ENCODE results near the gene E2F4.

Gene E2F4

DNA sequence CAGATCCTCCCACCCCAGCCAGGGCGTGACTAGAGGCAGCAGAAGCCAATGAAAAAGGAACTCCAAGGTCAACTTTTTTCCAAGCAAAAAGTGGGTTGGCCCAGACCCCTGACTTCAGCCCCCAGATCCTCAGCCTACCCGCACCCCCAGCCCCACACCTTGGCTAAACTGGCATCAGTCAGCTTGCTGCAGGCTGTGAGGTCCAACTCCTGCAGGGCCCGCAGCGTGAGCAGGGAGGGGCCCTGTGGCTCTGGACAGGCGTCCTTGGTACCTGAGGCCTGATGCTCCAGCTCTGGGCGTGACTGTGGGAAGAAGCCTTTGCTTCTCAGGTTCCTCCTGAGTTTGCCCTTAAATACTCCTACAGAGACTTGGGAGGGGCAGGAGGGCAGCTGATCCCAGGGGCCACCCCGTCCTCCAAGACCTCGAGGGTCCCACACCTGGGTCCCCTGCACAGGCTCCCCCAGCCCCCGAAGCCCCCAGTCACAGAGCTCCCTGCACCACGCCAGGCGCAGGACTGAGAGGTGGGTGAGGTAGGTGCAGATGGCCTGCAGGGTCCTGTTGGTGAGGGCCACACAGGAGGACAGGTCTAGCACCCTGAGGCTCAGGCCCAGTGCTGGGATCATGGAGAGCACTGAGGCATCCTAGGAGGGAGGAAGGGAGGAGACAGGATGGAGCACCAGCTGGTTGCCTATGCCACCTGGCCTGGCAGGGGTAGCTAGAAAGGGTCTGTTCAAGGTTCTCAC, 16.4 kb downstream of the E2F4 start:
- DNase-seq (ENCODE audit: low spot score) = no peak

DNA sequence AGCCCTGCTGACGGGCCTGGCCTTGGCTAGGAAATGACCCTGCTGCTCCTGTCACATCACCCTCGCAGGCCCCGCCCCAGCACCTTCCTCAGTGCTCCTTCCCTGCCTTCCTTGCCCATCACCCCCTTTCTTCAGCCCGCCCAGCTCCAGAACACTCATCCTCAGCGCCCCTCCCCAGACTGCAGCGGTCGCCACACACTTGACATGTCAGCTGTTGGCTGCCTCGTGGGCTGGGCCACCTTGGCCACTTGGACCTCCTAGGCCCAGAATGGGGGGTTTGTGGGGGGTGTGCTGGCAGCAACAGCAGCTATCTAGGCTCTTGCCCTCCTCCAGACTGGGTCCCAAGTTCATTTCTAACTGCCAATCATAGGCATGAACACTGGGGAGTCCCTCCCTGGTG, 17.6 kb downstream of the E2F4 start:
- no peak for DNase-seq (ENCODE audit: low spot score)

DNA sequence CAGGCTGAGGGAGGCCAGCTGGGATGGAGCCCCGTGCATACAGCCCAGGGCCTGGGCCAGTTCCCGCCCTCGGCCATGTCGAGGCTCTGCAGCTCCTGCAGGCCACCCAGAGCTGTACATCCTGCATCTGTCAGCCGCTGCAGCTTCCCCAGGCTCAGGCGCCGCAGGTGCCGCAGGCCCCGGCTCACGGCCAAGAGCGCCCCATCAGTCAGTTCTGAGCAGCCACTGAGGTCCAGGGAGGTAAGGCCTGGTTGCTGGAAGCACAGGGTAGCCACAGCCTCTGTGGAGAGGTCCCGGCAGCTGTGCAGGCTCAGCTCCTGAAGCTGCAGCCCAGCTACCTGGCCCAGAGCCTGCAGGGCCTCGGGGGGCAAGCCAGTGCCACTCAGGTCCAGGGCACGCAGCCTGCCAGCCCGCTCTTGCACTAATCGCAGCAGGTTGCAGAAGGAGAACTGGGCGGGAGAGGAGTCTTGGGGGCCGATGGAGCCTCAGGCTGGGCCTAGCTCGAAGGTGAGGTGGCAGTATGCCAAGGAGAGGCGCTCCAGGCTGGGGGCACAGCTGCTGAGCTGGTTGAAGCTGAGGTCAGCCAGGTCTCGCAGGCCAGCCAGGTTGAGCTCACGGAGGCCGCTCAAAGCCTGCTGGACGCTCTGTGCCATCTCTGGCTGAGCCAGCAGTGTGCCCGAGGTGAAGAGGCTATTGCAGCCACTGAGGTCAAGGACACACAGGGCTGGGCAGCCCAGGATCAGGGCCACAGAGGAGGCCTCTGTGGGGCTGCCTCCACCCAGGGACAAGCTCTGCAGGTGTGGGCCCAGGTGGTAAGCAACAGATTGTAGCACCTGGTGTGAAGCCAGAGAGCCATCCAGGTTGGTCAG, 18.3 kb downstream of the E2F4 start:
- DNase-seq (ENCODE audit: low spot score) = no peak

DNA sequence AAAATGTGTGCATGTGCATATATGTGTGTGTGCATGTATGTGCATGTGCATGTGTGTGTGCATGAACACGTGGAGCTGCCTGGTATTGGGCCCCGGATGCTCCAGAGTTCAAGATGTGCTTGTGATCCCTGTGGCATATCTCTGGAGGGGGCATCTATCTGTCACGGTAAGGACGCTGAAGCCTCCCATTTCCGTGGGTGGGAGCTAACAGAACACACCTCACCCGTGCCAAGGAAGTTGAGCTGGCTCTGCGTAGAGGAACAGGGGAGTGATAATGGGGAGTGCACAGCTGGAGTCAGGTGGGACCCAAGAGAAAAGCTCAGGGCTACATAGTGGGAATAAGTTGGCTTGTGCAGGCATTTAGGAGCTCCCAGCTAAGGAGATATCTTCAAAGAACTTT, 19.7 kb downstream of the E2F4 start:
- no peak for DNase-seq (ENCODE audit: low spot score)

DNA sequence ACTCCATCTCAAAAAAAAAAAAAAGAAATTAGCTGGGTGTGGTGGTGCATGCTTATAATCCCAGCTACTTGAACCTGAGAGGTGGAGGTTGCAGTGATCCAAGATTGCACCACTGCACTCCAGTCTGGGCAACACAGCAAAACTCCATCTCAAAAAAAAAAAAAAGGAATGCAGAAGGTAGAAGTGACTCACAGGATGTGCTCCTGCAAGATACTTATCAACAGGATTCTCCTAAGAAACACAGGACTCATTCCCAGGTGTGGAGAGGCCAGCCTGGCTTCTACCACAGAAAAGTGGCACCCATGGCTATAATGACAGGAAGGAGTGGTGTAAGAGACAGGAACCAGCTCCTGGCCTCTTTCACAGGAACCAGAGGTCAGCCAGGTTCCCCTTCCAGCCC, 20.8 kb downstream of the E2F4 start:
- DNase-seq (ENCODE audit: low spot score) = no peak

DNA sequence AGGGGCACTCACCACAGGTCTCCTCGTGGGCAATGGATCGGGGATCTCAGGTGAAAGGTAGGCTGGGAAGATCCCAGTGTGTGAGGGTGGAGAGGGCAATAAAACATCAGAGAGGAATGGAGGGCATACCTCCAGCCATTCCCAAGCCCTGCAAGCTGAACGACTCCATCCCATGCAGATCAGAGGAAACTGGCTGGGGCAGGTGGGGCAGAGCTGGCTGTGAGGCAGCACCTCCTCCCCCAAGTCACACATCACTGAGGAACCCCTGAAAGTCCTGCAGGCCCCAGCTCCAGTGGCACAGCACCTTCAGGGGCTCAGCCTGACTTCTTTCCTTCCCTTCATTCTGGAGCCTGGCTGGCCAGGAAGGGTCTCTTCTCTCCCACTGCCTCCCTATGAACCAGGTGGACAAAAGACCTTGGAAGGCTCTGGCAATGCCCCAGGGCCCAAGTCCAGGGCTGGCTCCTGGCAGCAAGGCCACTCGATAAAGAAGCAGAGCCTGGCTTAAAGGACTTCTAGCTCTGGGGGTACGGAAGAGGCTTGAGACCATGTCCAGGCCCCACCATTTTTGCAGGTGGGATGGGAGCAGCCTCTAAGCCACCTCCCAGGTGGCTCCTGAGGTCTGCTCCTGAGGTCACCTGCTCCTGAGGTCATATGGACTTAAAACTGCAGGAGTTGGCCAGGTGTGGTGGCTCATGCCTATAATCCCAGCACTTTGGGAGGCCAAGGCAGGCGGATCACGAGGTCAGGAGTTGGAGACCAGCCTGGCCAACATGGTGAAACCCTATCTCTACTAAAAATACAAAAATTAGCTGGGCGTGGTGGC, 21.5 kb downstream of the E2F4 start:
- DNase-seq (ENCODE audit: low spot score) = no peak

DNA sequence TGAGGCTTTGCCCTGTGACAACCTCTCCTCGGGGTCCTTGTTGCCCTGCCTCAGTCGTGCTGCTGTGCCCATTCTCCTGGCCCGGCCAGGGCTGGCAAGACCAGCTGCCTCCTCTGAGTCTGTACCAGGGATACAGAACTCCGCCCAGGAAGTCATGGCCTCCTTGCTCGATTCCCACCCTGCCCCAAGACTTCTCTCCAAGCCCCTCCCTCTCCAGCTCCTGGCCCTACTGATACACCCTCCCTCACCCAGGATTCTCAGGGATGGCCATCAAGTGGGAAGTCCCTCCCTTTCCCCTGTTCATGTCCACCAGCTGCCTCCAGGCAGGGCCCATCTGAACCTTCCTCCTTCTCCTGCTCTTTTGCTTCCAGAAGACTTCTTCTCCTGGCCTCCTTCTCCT, 23.8 kb downstream of the E2F4 start:
- DNase-seq (ENCODE audit: low spot score) = no peak

DNA sequence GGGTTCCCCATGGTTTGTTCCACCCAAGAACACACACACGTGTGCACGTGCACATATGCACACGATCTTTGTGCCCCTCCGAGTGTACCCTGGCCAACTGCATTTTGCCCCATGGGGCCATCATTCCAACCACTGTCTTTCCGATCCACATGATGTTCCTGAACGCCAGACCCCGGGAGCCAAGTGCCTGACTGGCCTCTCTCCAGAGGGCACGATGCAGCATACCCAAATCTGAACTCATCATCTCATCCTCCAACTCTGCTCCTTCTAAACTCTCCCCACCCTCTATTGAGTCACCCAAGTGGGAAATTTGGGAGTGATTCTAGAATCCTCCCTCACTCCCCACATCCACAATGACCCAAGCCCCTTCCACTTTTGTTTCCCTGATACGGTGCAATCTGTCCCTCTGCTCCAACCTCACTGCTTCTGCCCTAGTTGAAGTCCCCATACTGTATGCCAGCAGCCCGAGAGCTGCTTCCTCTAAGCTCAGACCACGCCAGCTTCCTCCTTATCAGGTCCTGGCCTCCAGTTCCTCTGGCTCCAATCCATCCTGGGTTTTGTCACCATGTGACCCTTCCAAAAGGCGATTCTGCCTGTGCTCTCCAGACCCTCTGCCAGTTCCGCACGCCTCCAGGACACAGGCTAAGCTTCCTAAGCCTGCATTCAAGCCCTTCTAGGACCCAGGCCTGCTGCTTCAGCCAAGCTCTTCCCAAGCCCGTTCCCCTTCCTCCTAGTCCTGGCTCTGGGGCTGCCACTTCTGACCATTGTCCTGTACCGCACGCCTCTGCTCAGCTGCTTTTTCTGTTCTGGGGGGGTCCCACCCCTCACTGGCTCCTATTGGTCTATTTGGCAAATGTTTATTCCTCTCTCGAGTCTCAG, 24.9 kb downstream of the E2F4 start:
- no peak for DNase-seq (ENCODE audit: low spot score)

DNA sequence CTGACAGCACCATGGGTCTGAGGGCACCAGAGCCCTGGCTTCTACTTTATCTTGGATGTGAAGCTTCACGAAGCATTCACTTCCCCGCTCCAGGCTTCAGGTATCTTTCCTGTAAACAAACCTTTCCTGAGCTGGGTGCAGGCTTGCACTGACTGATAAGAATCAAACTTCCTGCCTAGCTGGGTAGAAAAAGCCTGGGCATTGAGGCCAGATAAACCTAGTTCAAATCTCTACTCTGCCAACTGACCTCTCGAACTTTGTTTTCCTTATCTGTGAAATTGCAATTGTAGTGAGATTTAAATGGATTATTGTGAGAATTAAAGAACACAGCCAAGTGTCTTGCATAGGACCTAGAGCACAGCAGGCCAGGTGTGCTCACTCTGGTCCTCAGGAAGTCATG, 32.0 kb downstream of the E2F4 start:
- no peak for DNase-seq (ENCODE audit: low spot score)

DNA sequence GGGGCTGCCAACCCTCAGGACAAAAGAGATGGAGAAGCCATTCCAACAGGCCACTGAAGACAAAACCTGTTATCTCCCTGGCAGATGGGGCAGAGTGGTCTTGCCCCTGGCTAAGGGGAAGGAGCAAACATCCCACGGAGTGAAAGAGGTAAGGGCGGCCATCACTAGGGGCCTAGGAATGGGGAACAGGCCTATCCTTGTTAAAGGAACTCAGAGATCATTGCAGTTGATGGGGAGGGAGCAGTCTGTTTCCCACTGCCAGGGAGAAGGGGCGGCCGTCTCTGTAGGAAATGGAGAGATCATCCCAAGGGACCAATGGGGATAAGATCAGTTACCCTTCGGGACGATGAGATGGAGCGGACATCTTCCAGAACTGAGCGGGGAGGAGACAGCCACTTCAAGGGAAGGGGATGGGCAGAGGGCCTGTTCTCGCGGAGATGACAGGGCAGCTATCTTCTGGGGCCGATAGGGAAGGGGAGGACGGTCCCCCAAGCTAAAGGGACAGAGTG, 34.4 kb downstream of the E2F4 start:
- no peak for DNase-seq (ENCODE audit: low spot score)

DNA sequence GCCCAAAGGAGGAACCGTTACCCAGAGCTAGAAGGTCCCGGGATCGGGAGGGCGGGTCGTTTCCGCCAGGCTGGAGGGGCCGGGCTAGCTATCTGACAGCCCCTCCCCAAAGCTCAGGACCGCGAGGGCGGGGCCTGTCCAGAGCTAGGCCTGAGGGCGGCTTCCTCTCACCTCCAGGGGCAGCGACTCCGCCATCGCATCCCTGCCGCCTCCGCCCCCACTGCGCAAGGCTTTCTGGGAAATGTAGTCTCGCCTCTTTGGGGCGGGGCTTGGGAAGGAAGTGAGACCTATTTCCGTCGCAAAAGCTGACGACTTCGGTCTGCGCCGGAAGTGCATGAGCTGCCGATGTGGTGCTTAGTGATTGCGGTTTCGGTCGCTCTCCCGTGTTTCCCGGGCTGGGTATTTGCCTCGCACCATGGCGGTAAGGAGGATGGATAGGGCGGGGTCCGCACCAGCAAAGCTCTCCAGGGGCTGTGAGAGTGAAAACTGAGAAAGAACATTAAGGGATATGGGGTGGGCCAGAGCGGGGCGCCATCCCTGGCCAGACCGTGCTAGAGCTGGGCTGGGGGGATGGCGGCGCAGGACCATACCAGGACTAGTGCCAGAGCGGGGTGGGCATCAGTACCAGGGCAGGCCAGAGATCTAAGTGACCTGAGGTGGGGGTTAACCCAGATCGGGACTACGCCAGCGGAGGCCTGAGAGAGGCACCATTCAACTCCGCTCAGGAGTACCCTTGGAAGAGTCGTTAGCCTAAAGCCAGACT, 35.0 kb downstream of the E2F4 start, which contains the start of gene TMEM208:
TMEM208 (plus strand) TSS at position 327 of the 763 bp plus-strand sequence; CDS start at position 416, 89 bp downstream.
- peak; percentile 96 for DNase-seq (ENCODE audit: low spot score)

DNA sequence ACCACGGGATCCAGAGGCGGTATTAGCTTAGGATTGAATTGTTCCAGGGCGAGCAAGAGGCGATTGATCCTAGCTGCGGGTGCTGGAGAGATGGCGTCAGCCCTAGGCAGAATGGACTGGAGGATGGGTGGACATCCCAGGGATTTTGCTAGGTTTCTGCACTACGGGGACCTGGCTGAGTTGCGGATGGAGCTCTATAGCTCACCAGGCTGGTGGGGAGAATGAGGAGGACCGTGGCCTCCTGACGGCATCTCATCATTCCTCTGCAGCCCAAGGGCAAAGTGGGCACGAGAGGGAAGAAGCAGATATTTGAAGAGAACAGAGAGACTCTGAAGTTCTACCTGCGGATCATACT, 35.6 kb downstream of the E2F4 start:
- DNase-seq (ENCODE audit: low spot score) = no peak

DNA sequence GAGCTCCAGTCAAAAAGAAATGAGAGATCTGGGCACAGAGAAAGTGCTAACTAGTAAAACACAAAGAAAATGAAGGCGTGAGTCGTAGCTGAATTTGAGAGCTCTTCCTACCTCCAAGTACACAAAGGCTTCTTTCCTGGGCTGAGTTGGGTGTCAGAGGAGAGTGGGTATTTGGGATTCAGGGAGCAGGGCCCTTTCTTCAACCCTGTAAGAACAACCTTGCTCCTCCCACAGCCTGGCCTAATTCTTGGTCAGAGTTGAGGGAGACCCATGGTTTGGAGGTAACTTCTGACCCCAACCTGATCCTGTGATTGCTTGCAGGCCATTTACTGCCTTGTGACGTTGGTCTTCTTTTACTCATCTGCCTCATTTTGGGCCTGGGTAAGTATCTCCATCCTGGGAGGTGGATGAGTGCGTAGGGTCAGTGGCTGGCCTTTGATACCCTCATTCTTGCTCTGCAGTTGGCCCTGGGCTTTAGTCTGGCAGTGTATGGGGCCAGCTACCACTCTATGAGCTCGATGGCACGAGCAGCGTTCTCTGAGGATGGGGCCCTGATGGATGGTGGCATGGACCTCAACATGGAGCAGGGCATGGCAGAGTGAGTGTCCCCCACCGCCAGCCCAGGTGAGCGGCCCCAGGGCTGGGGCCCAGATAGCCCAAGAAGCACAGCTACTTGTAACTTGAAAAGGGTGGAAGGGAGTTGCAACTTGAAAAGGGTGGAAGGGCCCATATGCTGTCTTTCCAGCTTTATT, 36.3 kb downstream of the E2F4 start:
- no peak for DNase-seq (ENCODE audit: low spot score)

DNA sequence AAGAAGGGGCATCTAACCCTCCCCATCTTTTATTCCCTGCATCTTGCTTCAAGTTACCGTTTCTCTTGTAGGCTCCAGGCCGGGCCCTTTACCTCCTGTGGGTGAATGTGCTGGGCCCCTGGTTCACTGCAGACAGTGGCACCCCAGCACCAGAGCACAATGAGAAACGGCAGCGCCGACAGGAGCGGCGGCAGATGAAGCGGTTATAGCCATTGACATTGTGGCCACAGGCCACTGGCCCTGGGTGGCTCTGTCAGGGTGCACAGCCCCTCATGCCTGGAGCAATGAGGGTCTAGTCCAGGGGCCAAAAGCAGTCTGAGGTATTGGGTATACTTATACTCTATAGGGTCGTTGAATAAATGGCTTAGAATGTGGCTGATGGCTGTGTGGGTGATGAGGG, 37.0 kb downstream of the E2F4 start:
- no peak for DNase-seq (ENCODE audit: low spot score)

DNA sequence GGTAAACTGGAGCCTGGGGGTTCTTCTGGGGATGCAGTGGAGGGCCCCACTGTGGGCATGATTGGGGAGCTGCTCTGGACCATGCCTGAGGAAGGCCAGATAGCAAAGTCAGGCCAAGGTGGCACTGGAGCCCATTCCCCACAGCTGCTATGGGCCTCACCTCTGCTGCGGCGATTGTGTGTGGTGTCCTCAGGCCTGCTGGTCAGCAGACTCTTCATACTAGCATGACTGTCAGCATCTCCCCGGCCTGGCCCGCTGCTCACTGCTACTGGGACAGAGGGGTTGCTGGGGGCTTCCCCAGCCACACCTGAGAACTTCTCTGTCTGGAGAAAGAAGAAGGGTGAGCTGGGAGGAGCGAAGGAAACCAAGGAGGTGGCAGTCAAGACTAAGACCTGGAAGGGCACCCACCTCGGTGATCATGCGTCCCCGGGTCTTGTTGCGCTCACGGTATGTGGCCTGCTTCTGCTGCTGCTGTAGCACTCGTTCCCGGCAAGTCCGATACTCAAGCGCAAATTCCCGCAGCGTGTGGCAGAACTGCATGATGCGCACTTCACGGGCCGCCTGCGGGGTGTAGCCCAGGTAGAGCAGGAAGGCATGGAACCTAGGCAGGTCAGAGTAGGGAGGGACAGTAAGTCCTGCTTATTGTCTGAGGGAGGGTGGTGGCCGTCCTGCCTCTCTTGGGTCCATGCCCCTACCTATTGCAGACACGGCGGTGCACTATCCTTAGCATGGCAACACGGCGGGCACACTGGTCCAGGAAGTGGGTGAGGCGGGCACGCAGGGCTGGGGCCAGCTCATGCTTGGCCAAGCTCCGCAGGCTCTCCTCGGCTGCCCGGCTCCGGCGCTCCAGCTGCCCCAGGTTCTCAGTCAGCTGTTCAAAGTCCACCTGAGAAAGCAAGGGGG, 38.2 kb downstream of the E2F4 start:
- no peak for DNase-seq (ENCODE audit: low spot score)

DNA sequence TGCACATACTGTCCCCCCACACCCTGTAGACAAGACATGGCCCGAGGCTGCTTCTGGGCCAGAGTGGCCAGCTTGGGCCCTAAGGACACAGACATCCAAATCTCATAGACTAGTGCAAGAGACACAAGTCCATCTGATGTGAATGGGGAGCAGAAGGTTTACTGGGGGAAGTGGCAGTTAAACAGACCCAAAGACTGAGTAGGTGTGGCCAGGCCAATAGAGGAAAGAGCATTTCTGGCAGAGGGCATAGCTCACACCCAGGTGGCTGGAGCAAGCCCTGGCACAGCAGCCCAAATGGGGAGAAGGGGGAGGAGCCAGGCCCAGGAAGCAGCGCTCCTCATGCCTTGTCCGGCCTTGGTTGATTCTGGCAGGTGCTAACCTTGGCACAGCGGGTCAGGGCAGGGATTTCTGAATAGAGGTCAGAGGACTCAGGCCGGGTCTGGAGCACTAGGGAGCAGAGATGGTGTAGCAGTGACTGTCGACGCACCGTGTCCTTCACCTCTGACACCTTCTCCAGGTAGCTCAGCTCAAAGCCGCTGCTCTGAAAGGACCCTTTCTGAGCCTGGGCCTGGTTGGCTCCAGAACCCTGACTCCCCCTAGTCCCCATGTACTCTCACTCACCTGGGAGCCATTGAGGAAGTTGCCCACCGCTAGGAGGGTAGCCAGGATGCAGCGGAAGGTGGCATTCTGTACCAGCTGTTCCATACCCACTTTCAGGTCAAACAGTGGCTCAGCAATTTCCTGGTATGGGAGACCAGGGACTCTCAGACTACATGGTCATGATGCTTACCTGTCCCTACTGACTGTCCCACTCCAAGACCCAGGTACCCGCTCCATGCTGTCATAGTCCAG, 39.1 kb downstream of the E2F4 start:
- DNase-seq (ENCODE audit: low spot score) = no peak

DNA sequence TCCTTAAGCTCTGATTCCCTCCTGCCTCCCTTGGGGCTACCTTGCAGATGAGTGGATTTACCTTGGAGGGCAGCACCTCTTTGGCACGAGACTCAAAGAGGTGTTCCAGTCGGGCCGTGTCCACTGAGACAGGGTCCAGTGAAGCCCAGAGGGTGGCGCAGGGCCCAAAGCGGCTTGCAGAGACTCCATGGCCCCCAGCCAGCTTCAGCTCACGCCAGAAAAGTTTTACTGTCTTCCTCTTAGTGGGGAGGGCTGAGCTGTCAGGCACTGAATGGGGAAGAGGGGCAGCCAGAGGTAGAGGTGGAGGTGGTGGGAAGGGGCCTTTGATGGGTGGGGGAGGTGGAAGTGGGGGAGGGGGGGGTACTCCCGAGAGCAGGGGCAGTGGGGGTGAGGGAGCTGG, 41.6 kb downstream of the E2F4 start:
- no peak for DNase-seq (ENCODE audit: low spot score)

DNA sequence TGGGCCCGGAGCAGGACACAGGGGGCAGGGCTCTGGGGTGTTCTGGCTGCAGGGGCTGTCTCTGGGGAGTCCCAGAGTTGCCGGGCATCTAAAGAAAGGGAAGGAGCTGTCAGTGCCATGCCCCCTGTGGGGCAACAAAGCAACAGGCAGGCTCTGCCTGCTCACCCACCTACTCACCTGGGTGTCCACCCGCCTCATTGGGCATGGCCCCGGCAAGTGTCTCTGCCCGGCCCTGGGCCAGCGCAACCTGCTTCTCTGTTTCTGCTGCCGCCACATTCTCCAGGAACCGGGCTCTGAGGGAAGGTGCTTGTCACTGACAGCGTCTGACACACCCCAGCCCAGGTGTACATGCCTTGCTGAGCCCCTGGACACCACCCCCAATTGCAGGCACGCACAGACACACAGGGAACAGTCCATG, 42.2 kb downstream of the E2F4 start:
- no peak for DNase-seq (ENCODE audit: low spot score)

All from CD4-positive, alpha-beta T cell treated with Interleukin-6 at 100 ng/mL for 8 hours (primary cell).